HEK293 (cell line): ENCODE data around the gene CPT1C.

Experiments used
- CTCF ChIA-PET: fragments of 350-600 bp; formaldehyde crosslinking; extraction: SDS; loops from one replicate; lab custom pipeline; 2021; ENCODE audit warnings: antibody characterized with exemption; lab: Yijun Ruan, JAX
- POLR2A ChIA-PET: fragments of 300-600 bp; formaldehyde crosslinking; extraction: SDS; loops from one replicate; lab custom pipeline; 2020; ENCODE audit warnings: antibody characterized with exemption, inconsistent platforms; lab: Yijun Ruan, JAX
- H3K27ac ChIP-seq: fragments of 200-500 bp; sonication (Bioruptor generic); 2 replicates; pipeline ENCODE4 v1.5.1; 2014; ENCODE audit warnings: low read depth, low read length, control low read depth, inconsistent platforms; ENCODE audit errors: extremely low read depth
- H3K36me3 ChIP-seq, 2 experiments: fragments of 200-500 bp in 1 of 2; sonication (Bioruptor generic) in 1 of 2; 1 replicate in 1 of 2; 2 replicates in 1 of 2; pipeline ENCODE4 v1.5.1; 2014 to 2017; ENCODE audit warnings: inconsistent platforms in 2 of 2, low read length in 2 of 2; ENCODE audit not compliant: control insufficient read depth in 2 of 2, insufficient read depth in 1 of 2
- H3K4me1 ChIP-seq: fragments of 200-500 bp; sonication (Bioruptor generic); 2 replicates; pipeline ENCODE4 v1.5.1; 2014; ENCODE audit warnings: mild to moderate bottlenecking, low read length, inconsistent platforms; ENCODE audit not compliant: control insufficient read depth, insufficient read depth
- H3K4me3 ChIP-seq: 2 replicates; pipeline ENCODE4 v1.5.1; 2011; ENCODE audit warnings: low read depth, mild to moderate bottlenecking, control low read depth, low read length, moderate library complexity
- H3K9me3 ChIP-seq: fragments of 200-500 bp; sonication (Bioruptor generic); 2 replicates; pipeline ENCODE4 v1.5.1; 2014; ENCODE audit warnings: low read depth, low read length, inconsistent platforms; ENCODE audit not compliant: control insufficient read depth, insufficient read depth
- EGR2 ChIP-seq: fragments of 450-650 bp; formaldehyde crosslinking; IDR thresholded peaks from 2 replicates; pipeline ENCODE4 v1.5.1; 2016; ENCODE audit warnings: low read depth, missing biosample characterization, missing genetic modification characterization
- KLF1 ChIP-seq: fragments of 450-650 bp; formaldehyde crosslinking; IDR thresholded peaks from 2 replicates; pipeline ENCODE4 v1.5.1; 2016; ENCODE audit warnings: missing biosample characterization, missing genetic modification characterization
- KLF8 ChIP-seq: fragments of 450-650 bp; formaldehyde crosslinking; IDR thresholded peaks from 2 replicates; pipeline ENCODE4 v1.5.1; 2016; ENCODE audit warnings: missing biosample characterization, missing genetic modification characterization
- KLF9 ChIP-seq: fragments of 450-650 bp; formaldehyde crosslinking; IDR thresholded peaks from 2 replicates; pipeline ENCODE4 v1.5.1; 2016; ENCODE audit warnings: missing biosample characterization, missing genetic modification characterization, low read depth
- SP2 ChIP-seq: fragments of 450-650 bp; formaldehyde crosslinking; IDR thresholded peaks from 2 replicates; pipeline ENCODE4 v1.5.1; 2016; ENCODE audit warnings: missing biosample characterization, missing genetic modification characterization
- SP3 ChIP-seq: fragments of 450-650 bp; formaldehyde crosslinking; IDR thresholded peaks from 2 replicates; pipeline ENCODE4 v1.5.1; 2016; ENCODE audit warnings: missing biosample characterization, missing genetic modification characterization
- TCF7L2 ChIP-seq: IDR thresholded peaks from 2 replicates; pipeline ENCODE4 v1.6.1; 2011; ENCODE audit warnings: low read depth, mild to moderate bottlenecking, inconsistent platforms, low read length, moderate library complexity, borderline replicate concordance
- ZEB2 ChIP-seq: fragments of 450-650 bp; formaldehyde crosslinking; IDR thresholded peaks from 2 replicates; pipeline ENCODE4 v1.5.1; 2016; ENCODE audit warnings: missing biosample characterization, missing genetic modification characterization
- ZFHX2 ChIP-seq: fragments of 450-650 bp; formaldehyde crosslinking; conservative IDR thresholded peaks from 2 replicates; pipeline ENCODE4 v1.5.1; 2016; ENCODE audit warnings: missing biosample characterization, missing genetic modification characterization
- ZNF138 ChIP-seq: fragments of 450-650 bp; formaldehyde crosslinking; IDR thresholded peaks from 2 replicates; pipeline ENCODE4 v1.5.1; 2016; ENCODE audit warnings: missing biosample characterization, missing genetic modification characterization, borderline replicate concordance
- ZNF140 ChIP-seq: fragments of 450-650 bp; formaldehyde crosslinking; IDR thresholded peaks from 2 replicates; pipeline ENCODE4 v1.5.1; 2016; ENCODE audit warnings: missing biosample characterization, missing genetic modification characterization
- ZNF19 ChIP-seq: fragments of 450-650 bp; formaldehyde crosslinking; IDR thresholded peaks from 2 replicates; pipeline ENCODE4; 2016; ENCODE audit warnings: missing biosample characterization, missing genetic modification characterization, low read depth
- ZNF211 ChIP-seq: fragments of 450-650 bp; formaldehyde crosslinking; IDR thresholded peaks from 2 replicates; pipeline ENCODE4 v1.5.1; 2016; ENCODE audit warnings: low read depth, missing biosample characterization, missing genetic modification characterization
- ZNF335 ChIP-seq: fragments of 450-650 bp; formaldehyde crosslinking; conservative IDR thresholded peaks from 2 replicates; pipeline ENCODE4 v1.5.1; 2016; ENCODE audit warnings: missing biosample characterization, missing genetic modification characterization
- ZNF394 ChIP-seq: fragments of 450-650 bp; formaldehyde crosslinking; IDR thresholded peaks from 2 replicates; pipeline ENCODE4 v1.5.1; 2016; ENCODE audit warnings: missing biosample characterization, missing genetic modification characterization, mild to moderate bottlenecking, moderate library complexity, borderline replicate concordance
- ZNF561 ChIP-seq: fragments of 450-650 bp; IDR thresholded peaks from 2 replicates; pipeline ENCODE4 v1.5.1; 2018; ENCODE audit warnings: missing biosample characterization, missing genetic modification characterization, borderline replicate concordance
- ZNF596 ChIP-seq: fragments of 450-650 bp; IDR thresholded peaks from 2 replicates; pipeline ENCODE4 v1.5.0; 2018; ENCODE audit warnings: missing biosample characterization, mild to moderate bottlenecking, missing genetic modification characterization, moderate library complexity
- ZNF626 ChIP-seq: fragments of 450-650 bp; sonication (Bioruptor Pico); formaldehyde crosslinking; IDR thresholded peaks from 2 replicates; pipeline ENCODE4 v1.5.1; 2018; ENCODE audit warnings: missing biosample characterization, missing genetic modification characterization, inconsistent platforms
- TF ChIP-seq, protein P1 (sequence below): fragments of 450-650 bp; IDR thresholded peaks from 2 replicates; pipeline ENCODE4 v1.5.1; 2018; ENCODE audit warnings: missing biosample characterization, missing genetic modification characterization
- TF ChIP-seq, protein P2 (sequence below): fragments of 450-650 bp; formaldehyde crosslinking; IDR thresholded peaks from 2 replicates; pipeline ENCODE4 v1.5.1; 2017; ENCODE audit warnings: missing biosample characterization, mild to moderate bottlenecking, missing genetic modification characterization, moderate library complexity

The CPT1C gene

DNA sequence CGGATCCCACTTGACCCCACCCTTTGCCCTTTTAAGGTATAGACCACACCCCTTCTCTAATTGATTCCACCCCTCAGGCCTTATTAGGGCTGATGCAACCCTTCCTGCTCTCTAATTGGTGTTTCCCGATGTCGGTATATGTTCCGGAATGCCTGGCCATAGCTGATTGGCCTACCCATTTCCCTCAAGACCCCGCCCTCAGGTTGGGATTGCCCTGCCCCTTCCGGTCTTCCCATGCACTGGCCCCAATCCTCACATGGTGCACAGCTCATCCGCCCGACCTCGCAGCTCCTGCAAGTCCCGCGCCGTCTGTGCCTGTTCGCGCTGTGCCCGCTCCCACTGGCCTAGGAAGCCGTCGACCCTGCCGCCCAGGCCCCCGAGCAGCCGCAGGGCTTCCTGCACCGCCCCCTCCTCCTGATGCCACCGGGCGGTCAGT, 54.0 kb downstream of the CPT1C start:
- H3K27ac ChIP-seq: no peak overlapping the region
- H3K9me3 ChIP-seq: no peaks in the 10 kb centered on the region
- ChIA-PET CTCF (no interaction called here), POLR2A (interaction anchor here (1.8 kb wide), 1 partner anchor 21 kb away, joined by 8 read pairs; no protein-coding TSS in a partner anchor)
- no peak overlapping the region for H3K4me3 ChIP-seq
- TF ChIP-seq ZNF596 (no peak), ZNF335 (tag by site-specific recombination) (peak; percentile 15; the same call in 1 of the 2 replicates), ZEB2 (no peak), ZNF138 (tag by site-specific recombination) (no peak), ZNF561 (tag by site-specific recombination) (no peak), ZNF626 (tag by site-specific recombination) (no peak), SP2 (tag by site-specific recombination) (0 out of 2 replicates have a peak, but pooled peaks have one; percentile 9), ZNF19 (tag by site-specific recombination) (no peak)
- TF ChIP-seq, protein P1, sequence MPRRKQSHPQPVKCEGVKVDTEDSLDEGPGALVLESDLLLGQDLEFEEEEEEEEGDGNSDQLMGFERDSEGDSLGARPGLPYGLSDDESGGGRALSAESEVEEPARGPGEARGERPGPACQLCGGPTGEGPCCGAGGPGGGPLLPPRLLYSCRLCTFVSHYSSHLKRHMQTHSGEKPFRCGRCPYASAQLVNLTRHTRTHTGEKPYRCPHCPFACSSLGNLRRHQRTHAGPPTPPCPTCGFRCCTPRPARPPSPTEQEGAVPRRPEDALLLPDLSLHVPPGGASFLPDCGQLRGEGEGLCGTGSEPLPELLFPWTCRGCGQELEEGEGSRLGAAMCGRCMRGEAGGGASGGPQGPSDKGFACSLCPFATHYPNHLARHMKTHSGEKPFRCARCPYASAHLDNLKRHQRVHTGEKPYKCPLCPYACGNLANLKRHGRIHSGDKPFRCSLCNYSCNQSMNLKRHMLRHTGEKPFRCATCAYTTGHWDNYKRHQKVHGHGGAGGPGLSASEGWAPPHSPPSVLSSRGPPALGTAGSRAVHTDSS (tag by site-specific recombination): no peak
- H3K36me3 ChIP-seq: no peaks in the 10 kb centered on the region
- H3K4me1 ChIP-seq: no peaks in the 10 kb centered on the region

DNA sequence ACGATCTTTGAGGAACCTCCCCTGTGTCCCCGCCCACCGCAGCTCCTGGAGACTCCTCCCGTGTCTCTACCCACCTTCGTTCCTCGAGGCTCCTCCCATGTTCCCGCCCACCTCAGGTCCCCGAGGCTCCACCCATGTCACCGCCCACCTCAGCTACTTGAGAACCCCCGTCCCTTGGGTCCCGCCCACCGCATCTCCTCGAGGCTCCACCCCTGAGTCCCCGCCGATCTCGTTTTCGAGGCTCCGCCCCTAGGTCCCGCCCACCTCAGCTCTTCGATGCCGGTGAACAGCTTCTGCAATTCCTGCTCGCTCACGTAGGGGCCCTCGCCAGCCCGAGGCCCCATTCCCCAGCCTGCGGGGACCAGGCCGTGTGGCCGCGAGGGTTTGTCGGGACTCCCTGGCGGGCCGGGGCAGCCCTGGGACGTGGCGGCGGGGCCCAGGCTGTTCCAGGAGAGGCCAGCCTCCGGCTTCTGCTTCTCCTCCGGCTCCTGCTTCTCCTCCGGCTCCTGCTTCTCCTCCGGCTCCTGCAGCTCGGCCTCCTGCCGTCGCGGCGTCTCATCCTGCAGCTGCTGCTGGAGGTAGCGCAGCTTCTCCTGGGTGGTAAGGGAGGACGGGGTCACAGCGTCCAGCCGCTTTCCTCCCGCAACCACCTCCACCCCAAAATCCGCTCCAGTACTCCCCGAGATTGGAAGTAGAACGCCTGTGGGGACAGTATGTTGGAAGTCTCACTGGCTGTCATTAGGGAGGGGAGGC, 55.5 kb downstream of the CPT1C start:
- ChIA-PET CTCF (interaction anchor here (0.6 to 0.9 kb wide), 3 partner anchors 25 to 69 kb away, joined by 3 read pairs; partner anchors contain the start of gene PRMT1), POLR2A (no interaction called here)
- TF ChIP-seq EGR2: peak; percentile 56; the same call in 1 of the 2 replicates
- TF ChIP-seq ZFHX2 (tag by site-specific recombination): peak; percentile 37
- peak; percentile 80 for TF ChIP-seq SP3 (tag by site-specific recombination)
- peak; percentile 67; the same call in 1 of the 2 replicates for TF ChIP-seq KLF8 (tag by site-specific recombination)
- TF ChIP-seq TCF7L2: no peak
- TF ChIP-seq, protein P2, sequence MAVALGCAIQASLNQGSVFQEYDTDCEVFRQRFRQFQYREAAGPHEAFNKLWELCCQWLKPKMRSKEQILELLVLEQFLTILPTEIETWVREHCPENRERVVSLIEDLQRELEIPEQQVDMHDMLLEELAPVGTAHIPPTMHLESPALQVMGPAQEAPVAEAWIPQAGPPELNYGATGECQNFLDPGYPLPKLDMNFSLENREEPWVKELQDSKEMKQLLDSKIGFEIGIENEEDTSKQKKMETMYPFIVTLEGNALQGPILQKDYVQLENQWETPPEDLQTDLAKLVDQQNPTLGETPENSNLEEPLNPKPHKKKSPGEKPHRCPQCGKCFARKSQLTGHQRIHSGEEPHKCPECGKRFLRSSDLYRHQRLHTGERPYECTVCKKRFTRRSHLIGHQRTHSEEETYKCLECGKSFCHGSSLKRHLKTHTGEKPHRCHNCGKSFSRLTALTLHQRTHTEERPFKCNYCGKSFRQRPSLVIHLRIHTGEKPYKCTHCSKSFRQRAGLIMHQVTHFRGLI (tag by site-specific recombination): no peak
- peak; percentile 77 for TF ChIP-seq ZNF394
- TF ChIP-seq ZNF211 (tag by site-specific recombination): no peak
- peak; percentile 49; the same call in 1 of the 2 replicates for TF ChIP-seq KLF9 (tag by site-specific recombination)
- peak; percentile 74; the same call in 1 of the 2 replicates for TF ChIP-seq ZNF140
- TF ChIP-seq KLF1 (tag by site-specific recombination): peak; percentile 84
- no peak for TF ChIP-seq ZEB2
- H3K9me3 ChIP-seq: no peaks in the 10 kb centered on the region
- no peak overlapping the region for H3K4me3 ChIP-seq
- H3K4me1 ChIP-seq: no peaks in the 10 kb centered on the region
- no peak overlapping the region for H3K27ac ChIP-seq
- H3K36me3 ChIP-seq: no peaks in the 10 kb centered on the region
